NCI-H2171 (cell line): ENCODE measurements around the gene SH3GLB1.
A peak's percentile ranks its signal among the peaks of the same experiment; 100 is the strongest.

ENCODE experiments used
- DNase-seq: peaks from one replicate; lab custom pipeline; 2025; lab: John Stamatoyannopoulos, UW

The SH3GLB1 gene

GRCh38 chr1:86739648-86740509 is 35.5 kb downstream of the SH3GLB1 start:
- no peak for DNase-seq

- DNase-seq: no peak
These were observed 37.7 kb downstream of the SH3GLB1 start for GRCh38 chr1:86741947-86742572.

GRCh38 chr1:86747304-86747703 is 42.9 kb downstream of the SH3GLB1 start:
- no peak for DNase-seq

- no peak for DNase-seq
These were observed 44.4 kb downstream of the SH3GLB1 start for GRCh38 chr1:86748622-86749373.

- no peak for DNase-seq
These were observed 45.7 kb downstream of the SH3GLB1 start for GRCh38 chr1:86750076-86750475.

- DNase-seq: no peak
These were observed 46.2 kb downstream of the SH3GLB1 start for GRCh38 chr1:86750530-86750929.

- no peak for DNase-seq
These were observed 47.5 kb downstream of the SH3GLB1 start for GRCh38 chr1:86751923-86752322.

- DNase-seq: peak; percentile 14
These were observed 49.3 kb downstream of the SH3GLB1 start for GRCh38 chr1:86753700-86754099.

- DNase-seq: no peak
These were observed 50.0 kb downstream of the SH3GLB1 start for GRCh38 chr1:86754265-86754974.

GRCh38 chr1:86756062-86756406 is 51.7 kb downstream of the SH3GLB1 start:
- no peak for DNase-seq

GRCh38 chr1:86757272-86757984 is 53.1 kb downstream of the SH3GLB1 start:
- DNase-seq: no peak

- no peak for DNase-seq
These were observed 54.2 kb downstream of the SH3GLB1 start for GRCh38 chr1:86758570-86758969.

GRCh38 chr1:86760199-86760598 is 55.8 kb downstream of the SH3GLB1 start:
- DNase-seq: no peak

- no peak for DNase-seq
These were observed 58.0 kb downstream of the SH3GLB1 start for GRCh38 chr1:86762336-86762735.

- DNase-seq: no peak
These were observed 60.1 kb downstream of the SH3GLB1 start for GRCh38 chr1:86764523-86764922.

GRCh38 chr1:86765073-86765472 is 60.7 kb downstream of the SH3GLB1 start:
- no peak for DNase-seq

GRCh38 chr1:86765674-86766073 is 61.3 kb downstream of the SH3GLB1 start:
- DNase-seq: no peak

GRCh38 chr1:86768554-86768953 is 64.2 kb downstream of the SH3GLB1 start:
- DNase-seq: no peak

GRCh38 chr1:86769065-86769464 is 64.7 kb downstream of the SH3GLB1 start:
- no peak for DNase-seq

- no peak for DNase-seq
These were observed 69.2 kb downstream of the SH3GLB1 start for GRCh38 chr1:86773341-86774288.
